Esophagus muscularis mucosa (tissue), 3 donors: ENCODE results near the gene COX8A.

ENCODE experiments used
- CTCF ChIP-seq, 3 experiments: fragments of 200-600 bp in 2 of 3; fragments of 450-650 bp in 1 of 3; sonication (generic) in 2 of 3; IDR thresholded peaks; one replicate each; pipeline ENCODE4 v1.5.1; 2017 to 2019; ENCODE audit warnings: antibody characterized with exemption in 3 of 3, mild to moderate bottlenecking in 2 of 3, moderate library complexity in 1 of 3
- POLR2AphosphoS5 ChIP-seq, 2 donors: sonication (generic); formaldehyde crosslinking; IDR thresholded peaks; one replicate each; pipeline ENCODE4 v1.6.1; 2017; ENCODE audit warnings: antibody characterized with exemption in 2 of 2

- TF ChIP-seq CTCF (IDR thresholded peaks at IDR 0.05) (no peak), POLR2AphosphoS5 (IDR thresholded peaks at IDR 0.05) (no peak)
Measured at GRCh38 chr11:63997801-63998337, 23.4 kb downstream of the COX8A start.
